HepG2 (cell line): ENCODE measurements around the gene DHX16. TPM values are rescaled to one million over a fixed set of nuclear protein-coding genes. Genes with fewer than 3 reads are reported as not detected.

Source experiments
- CEBPG ChIP-seq: IDR thresholded peaks from 2 replicates; pipeline ENCODE4 v1.6.1; 2016
- GZF1 ChIP-seq: sonication (generic); formaldehyde crosslinking; IDR thresholded peaks from 2 replicates; pipeline ENCODE4 v1.5.1; 2020; ENCODE audit warnings: mild to moderate bottlenecking, missing genetic modification reagents
- HOXD1 ChIP-seq: sonication (generic); formaldehyde crosslinking; IDR thresholded peaks from 2 replicates; pipeline ENCODE4 v1.5.0; 2020; ENCODE audit warnings: missing genetic modification reagents
- ISX ChIP-seq: sonication (generic); formaldehyde crosslinking; conservative IDR thresholded peaks from 2 replicates; pipeline ENCODE4 v1.5.0; 2020; ENCODE audit warnings: missing genetic modification reagents
- KLF9 ChIP-seq: IDR thresholded peaks from 2 replicates; pipeline ENCODE4 v1.6.1; 2016; ENCODE audit warnings: low read depth
- MED1 ChIP-seq: sonication (generic); formaldehyde crosslinking; IDR thresholded peaks from 2 replicates; pipeline ENCODE4 v1.4.0; 2020; ENCODE audit warnings: missing genetic modification reagents
- SP5 ChIP-seq: IDR thresholded peaks from 2 replicates; pipeline ENCODE4 v1.6.1; 2016; ENCODE audit warnings: low read depth, borderline replicate concordance
- TAF1 ChIP-seq: sonication (generic); formaldehyde crosslinking; IDR thresholded peaks from 2 replicates; pipeline ENCODE4 v1.4.0; 2020; ENCODE audit warnings: missing genetic modification reagents
- ZNF263 ChIP-seq: sonication (generic); formaldehyde crosslinking; IDR thresholded peaks from 2 replicates; pipeline ENCODE4 v1.4.0; 2020; ENCODE audit warnings: missing genetic modification reagents
- ZNF556 ChIP-seq: sonication (generic); formaldehyde crosslinking; IDR thresholded peaks from 2 replicates; pipeline ENCODE4 v1.4.0; 2020; ENCODE audit warnings: mild to moderate bottlenecking, missing genetic modification reagents, borderline replicate concordance
- ZNF567 ChIP-seq: sonication (generic); formaldehyde crosslinking; IDR thresholded peaks from 2 replicates; pipeline ENCODE4 v1.8.1; 2023; ENCODE audit warnings: mild to moderate bottlenecking, missing genetic modification reagents, borderline replicate concordance
- ZNF75D ChIP-seq: sonication (generic); formaldehyde crosslinking; IDR thresholded peaks from 2 replicates; pipeline ENCODE4 v1.8.1; 2023; ENCODE audit warnings: missing genetic modification reagents, mild to moderate bottlenecking, borderline replicate concordance
- ZNF782 ChIP-seq: sonication (generic); formaldehyde crosslinking; IDR thresholded peaks from 2 replicates; pipeline ENCODE4 v1.4.0; 2020; ENCODE audit warnings: missing genetic modification reagents, mild to moderate bottlenecking, borderline replicate concordance
- ZNF788 ChIP-seq: sonication (generic); formaldehyde crosslinking; IDR thresholded peaks from 2 replicates; pipeline ENCODE4 v1.5.0; 2020; ENCODE audit warnings: mild to moderate bottlenecking, missing genetic modification reagents, borderline replicate concordance
- ZSCAN9 ChIP-seq: IDR thresholded peaks from 2 replicates; pipeline ENCODE4 v1.6.1; 2016; ENCODE audit warnings: borderline replicate concordance
- polyA plus RNA-seq, 8 experiments: library from polyadenylated mRNA; depleted of rRNA in 3 of 8; stranded (reverse) in 7 of 8; unstranded in 1 of 8; fragments of >200 nt; fragmentation: Illumina TruSeq in 4 of 8; extraction: Trizol in 4 of 8; gene quantifications; 2 replicates each; pipeline versions ENCODE4 v1.2.1 to v1.2.3, GENCODE V29; 2011 to 2016; ENCODE audit warnings: low read depth in 4 of 8, missing spikeins in 1 of 8, mixed read lengths in 1 of 8; ENCODE audit not compliant: insufficient read depth in 1 of 8
- total RNA-seq, 5 experiments: library from RNA; depleted of rRNA; stranded (reverse); fragments of >200 nt; fragmentation: Illumina TruSeq; extraction: Trizol; gene quantifications; 2 replicates each; pipeline ENCODE4 v1.2.3, GENCODE V29; 2016; ENCODE audit warnings: low read depth in 1 of 5
- TF ChIP-seq, protein P1 (sequence below): sonication (generic); formaldehyde crosslinking; IDR thresholded peaks from 2 replicates; pipeline ENCODE4 v1.4.0; 2020; ENCODE audit warnings: missing genetic modification reagents, borderline replicate concordance
- TF ChIP-seq, protein P2 (sequence below): sonication (generic); formaldehyde crosslinking; IDR thresholded peaks from 2 replicates; pipeline ENCODE4 v1.5.0; 2020; ENCODE audit warnings: missing genetic modification reagents
- TF ChIP-seq, protein P3 (sequence below): sonication (generic); formaldehyde crosslinking; IDR thresholded peaks from 2 replicates; pipeline ENCODE4 v1.5.1; 2020; ENCODE audit warnings: missing genetic modification reagents, mild to moderate bottlenecking, borderline replicate concordance
- TF ChIP-seq, protein P4 (sequence below): sonication (generic); formaldehyde crosslinking; IDR thresholded peaks from 2 replicates; pipeline ENCODE4; 2020; ENCODE audit warnings: missing genetic modification reagents, mild to moderate bottlenecking, borderline replicate concordance

The DHX16 gene
- total and polyA plus RNA-seq, 2 of the 13 experiments (the other 11 are each of a cell fraction or from before 2014, with no cell fraction given), result 57.0 to 58.5 TPM

DNA sequence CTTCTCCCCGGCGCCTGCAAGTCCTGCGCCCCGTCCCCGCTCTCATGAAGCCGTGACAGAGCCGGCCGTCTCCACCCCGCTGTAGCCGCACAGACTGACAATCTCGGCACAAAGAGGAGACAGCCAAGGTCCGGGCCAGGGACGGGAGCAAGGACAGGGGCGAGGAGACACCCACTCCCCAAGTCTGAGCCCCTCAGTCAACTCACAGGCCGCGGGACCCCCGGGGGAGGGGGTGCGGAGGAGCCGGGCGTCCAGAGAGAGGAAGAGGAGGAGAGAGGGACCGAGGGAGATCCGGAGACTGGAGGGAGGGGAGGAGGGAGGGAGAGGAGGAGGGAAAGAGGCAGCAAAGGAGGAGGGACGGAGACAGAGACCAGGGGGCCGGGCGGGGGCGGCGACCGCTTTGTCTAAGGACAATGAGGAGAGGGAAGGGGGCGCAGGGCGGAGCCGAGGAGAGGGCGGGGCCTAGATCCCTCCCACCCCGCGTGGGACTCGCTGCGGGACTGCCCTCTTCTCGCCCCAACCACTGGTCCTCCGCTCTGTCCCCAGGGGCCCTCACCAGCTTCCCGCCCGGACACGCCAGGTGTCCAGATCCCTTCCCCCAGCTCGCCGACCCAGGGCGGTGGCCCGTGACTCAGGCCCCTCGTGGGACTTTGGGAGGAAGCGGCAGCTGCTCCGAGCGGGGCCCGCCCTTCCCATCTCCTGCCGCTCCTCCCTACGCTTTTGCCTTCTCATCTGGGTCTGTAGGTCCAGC is 14.3 kb upstream of the DHX16 start (continued):
- TF ChIP-seq ZNF567 (CRISPR knock-in tag) (no peak), ZNF788 (CRISPR knock-in tag) (no peak), GZF1 (CRISPR knock-in tag) (no peak), ZNF782 (CRISPR knock-in tag) (no peak), CEBPG (CRISPR knock-in tag) (no peak), SP5 (CRISPR knock-in tag) (peak; percentile 40; the same call in 1 of the 2 replicates), MED1 (no peak), TAF1 (CRISPR knock-in tag) (peak; percentile 49; the same call in 1 of the 2 replicates), ISX (CRISPR knock-in tag) (no peak), ZNF75D (CRISPR knock-in tag) (0 out of 2 replicates have a peak, but pooled peaks have one; percentile 10), ZNF263 (peak; percentile 99), ZNF556 (peak; percentile 68; the same call in 1 of the 2 replicates), ZSCAN9 (CRISPR knock-in tag) (no peak; the same call in 1 of the 2 replicates), KLF9 (CRISPR knock-in tag) (0 out of 2 replicates have a peak, but pooled peaks have one; percentile 9), HOXD1 (CRISPR knock-in tag) (no peak)
- TF ChIP-seq, protein P1, sequence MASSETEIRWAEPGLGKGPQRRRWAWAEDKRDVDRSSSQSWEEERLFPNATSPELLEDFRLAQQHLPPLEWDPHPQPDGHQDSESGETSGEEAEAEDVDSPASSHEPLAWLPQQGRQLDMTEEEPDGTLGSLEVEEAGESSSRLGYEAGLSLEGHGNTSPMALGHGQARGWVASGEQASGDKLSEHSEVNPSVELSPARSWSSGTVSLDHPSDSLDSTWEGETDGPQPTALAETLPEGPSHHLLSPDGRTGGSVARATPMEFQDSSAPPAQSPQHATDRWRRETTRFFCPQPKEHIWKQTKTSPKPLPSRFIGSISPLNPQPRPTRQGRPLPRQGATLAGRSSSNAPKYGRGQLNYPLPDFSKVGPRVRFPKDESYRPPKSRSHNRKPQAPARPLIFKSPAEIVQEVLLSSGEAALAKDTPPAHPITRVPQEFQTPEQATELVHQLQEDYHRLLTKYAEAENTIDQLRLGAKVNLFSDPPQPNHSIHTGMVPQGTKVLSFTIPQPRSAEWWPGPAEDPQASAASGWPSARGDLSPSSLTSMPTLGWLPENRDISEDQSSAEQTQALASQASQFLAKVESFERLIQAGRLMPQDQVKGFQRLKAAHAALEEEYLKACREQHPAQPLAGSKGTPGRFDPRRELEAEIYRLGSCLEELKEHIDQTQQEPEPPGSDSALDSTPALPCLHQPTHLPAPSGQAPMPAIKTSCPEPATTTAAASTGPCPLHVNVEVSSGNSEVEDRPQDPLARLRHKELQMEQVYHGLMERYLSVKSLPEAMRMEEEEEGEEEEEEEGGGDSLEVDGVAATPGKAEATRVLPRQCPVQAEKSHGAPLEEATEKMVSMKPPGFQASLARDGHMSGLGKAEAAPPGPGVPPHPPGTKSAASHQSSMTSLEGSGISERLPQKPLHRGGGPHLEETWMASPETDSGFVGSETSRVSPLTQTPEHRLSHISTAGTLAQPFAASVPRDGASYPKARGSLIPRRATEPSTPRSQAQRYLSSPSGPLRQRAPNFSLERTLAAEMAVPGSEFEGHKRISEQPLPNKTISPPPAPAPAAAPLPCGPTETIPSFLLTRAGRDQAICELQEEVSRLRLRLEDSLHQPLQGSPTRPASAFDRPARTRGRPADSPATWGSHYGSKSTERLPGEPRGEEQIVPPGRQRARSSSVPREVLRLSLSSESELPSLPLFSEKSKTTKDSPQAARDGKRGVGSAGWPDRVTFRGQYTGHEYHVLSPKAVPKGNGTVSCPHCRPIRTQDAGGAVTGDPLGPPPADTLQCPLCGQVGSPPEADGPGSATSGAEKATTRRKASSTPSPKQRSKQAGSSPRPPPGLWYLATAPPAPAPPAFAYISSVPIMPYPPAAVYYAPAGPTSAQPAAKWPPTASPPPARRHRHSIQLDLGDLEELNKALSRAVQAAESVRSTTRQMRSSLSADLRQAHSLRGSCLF (CRISPR knock-in tag), result no peak
- TF ChIP-seq, protein P2, sequence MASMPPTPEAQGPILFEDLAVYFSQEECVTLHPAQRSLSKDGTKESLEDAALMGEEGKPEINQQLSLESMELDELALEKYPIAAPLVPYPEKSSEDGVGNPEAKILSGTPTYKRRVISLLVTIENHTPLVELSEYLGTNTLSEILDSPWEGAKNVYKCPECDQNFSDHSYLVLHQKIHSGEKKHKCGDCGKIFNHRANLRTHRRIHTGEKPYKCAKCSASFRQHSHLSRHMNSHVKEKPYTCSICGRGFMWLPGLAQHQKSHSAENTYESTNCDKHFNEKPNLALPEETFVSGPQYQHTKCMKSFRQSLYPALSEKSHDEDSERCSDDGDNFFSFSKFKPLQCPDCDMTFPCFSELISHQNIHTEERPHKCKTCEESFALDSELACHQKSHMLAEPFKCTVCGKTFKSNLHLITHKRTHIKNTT (CRISPR knock-in tag), result no peak
- TF ChIP-seq, protein P3, sequence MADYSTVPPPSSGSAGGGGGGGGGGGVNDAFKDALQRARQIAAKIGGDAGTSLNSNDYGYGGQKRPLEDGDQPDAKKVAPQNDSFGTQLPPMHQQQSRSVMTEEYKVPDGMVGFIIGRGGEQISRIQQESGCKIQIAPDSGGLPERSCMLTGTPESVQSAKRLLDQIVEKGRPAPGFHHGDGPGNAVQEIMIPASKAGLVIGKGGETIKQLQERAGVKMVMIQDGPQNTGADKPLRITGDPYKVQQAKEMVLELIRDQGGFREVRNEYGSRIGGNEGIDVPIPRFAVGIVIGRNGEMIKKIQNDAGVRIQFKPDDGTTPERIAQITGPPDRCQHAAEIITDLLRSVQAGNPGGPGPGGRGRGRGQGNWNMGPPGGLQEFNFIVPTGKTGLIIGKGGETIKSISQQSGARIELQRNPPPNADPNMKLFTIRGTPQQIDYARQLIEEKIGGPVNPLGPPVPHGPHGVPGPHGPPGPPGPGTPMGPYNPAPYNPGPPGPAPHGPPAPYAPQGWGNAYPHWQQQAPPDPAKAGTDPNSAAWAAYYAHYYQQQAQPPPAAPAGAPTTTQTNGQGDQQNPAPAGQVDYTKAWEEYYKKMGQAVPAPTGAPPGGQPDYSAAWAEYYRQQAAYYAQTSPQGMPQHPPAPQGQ, result no peak
- TF ChIP-seq, protein P4, sequence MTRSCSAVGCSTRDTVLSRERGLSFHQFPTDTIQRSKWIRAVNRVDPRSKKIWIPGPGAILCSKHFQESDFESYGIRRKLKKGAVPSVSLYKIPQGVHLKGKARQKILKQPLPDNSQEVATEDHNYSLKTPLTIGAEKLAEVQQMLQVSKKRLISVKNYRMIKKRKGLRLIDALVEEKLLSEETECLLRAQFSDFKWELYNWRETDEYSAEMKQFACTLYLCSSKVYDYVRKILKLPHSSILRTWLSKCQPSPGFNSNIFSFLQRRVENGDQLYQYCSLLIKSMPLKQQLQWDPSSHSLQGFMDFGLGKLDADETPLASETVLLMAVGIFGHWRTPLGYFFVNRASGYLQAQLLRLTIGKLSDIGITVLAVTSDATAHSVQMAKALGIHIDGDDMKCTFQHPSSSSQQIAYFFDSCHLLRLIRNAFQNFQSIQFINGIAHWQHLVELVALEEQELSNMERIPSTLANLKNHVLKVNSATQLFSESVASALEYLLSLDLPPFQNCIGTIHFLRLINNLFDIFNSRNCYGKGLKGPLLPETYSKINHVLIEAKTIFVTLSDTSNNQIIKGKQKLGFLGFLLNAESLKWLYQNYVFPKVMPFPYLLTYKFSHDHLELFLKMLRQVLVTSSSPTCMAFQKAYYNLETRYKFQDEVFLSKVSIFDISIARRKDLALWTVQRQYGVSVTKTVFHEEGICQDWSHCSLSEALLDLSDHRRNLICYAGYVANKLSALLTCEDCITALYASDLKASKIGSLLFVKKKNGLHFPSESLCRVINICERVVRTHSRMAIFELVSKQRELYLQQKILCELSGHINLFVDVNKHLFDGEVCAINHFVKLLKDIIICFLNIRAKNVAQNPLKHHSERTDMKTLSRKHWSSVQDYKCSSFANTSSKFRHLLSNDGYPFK (CRISPR knock-in tag), result no peak
